Dermis microvascular lymphatic vessel endothelial cell (primary cell): Measurements from ENCODE around the gene ACAD11. TPM values are rescaled to one million over a fixed set of nuclear protein-coding genes. Genes with fewer than 3 reads are reported as not detected.
"Not testable (repeated sequence)": the region's sequence is repeated elsewhere in the genome, so short reads cannot be mapped to it uniquely, and the experiment has no call there.

Experiments used
- DNase-seq, 2 donors: peaks; one replicate each; pipeline versions ENCODE4 v3.0.0 to v3.0.0-alpha.2; 2010; ENCODE audit warnings: low read depth in 2 of 2
- total RNA-seq: library from RNA; depleted of rRNA; stranded (reverse); fragments of >200 nt; gene quantifications from 2 replicates; pipeline ENCODE4 v1.2.1, GENCODE V29; 2014

Gene ACAD11
- total RNA-seq, 1 donor from 2014 or later: 16.6 TPM

GRCh38 chr3:132556036-132556386 is 103.6 kb downstream of the ACAD11 start:
- not testable (repeated sequence) for DNase-seq

- peak; percentile 60 to 85 for DNase-seq
Observed at GRCh38 chr3:132555306-132556035, 104.1 kb downstream of the ACAD11 start.

GRCh38 chr3:132554437-132554836 is 105.2 kb downstream of the ACAD11 start:
- peak; percentile 68 to 93 for DNase-seq

- DNase-seq: peak in 1 of 2 donors; percentile 24
Observed at GRCh38 chr3:132553826-132554225, 105.8 kb downstream of the ACAD11 start.

- DNase-seq: peak in 1 of 2 donors; percentile 26
Observed at GRCh38 chr3:132550579-132551305, 108.9 kb downstream of the ACAD11 start.

GRCh38 chr3:132549890-132550578 is 109.6 kb downstream of the ACAD11 start:
- DNase-seq: peak in 1 of 2 donors; percentile 66

- no peak for DNase-seq
Observed at GRCh38 chr3:132549169-132549568, 110.4 kb downstream of the ACAD11 start.

GRCh38 chr3:132545471-132545870 is 114.1 kb downstream of the ACAD11 start:
- no peak for DNase-seq

- no peak for DNase-seq
Observed at GRCh38 chr3:132544130-132544529, 115.5 kb downstream of the ACAD11 start.

GRCh38 chr3:132543011-132543739 is 116.4 kb downstream of the ACAD11 start:
- peak in 1 of 2 donors; percentile 73 for DNase-seq

GRCh38 chr3:132542577-132542976 is 117.0 kb downstream of the ACAD11 start:
- DNase-seq: no peak

GRCh38 chr3:132539681-132540080 is 119.9 kb downstream of the ACAD11 start:
- no peak for DNase-seq

- no peak for DNase-seq
Observed at GRCh38 chr3:132538072-132538471, 121.5 kb downstream of the ACAD11 start.

- DNase-seq: no peak
Observed at GRCh38 chr3:132537297-132537696, 122.3 kb downstream of the ACAD11 start.

- no peak for DNase-seq
Observed at GRCh38 chr3:132536442-132537153, 123.0 kb downstream of the ACAD11 start.

GRCh38 chr3:132535575-132536441 is 123.8 kb downstream of the ACAD11 start:
- DNase-seq: peak; percentile 82 to 87

- no peak for DNase-seq
Observed at GRCh38 chr3:132530624-132531023, 129.0 kb downstream of the ACAD11 start.

- no peak for DNase-seq
Observed at GRCh38 chr3:132522353-132522752, 137.3 kb downstream of the ACAD11 start.

- no peak for DNase-seq
Observed at GRCh38 chr3:132521901-132522300, 137.7 kb downstream of the ACAD11 start.

- DNase-seq: no peak
Observed at GRCh38 chr3:132519914-132520313, 139.7 kb downstream of the ACAD11 start.
